ENCODE results near the gene ASF1B. TPM values are rescaled to one million over a fixed set of nuclear protein-coding genes. Genes with fewer than 3 reads are reported as not detected.

Gene ASF1B
- total RNA-seq, 2 donors from 2014 or later, result 0.14 to 1.1 TPM

DNA sequence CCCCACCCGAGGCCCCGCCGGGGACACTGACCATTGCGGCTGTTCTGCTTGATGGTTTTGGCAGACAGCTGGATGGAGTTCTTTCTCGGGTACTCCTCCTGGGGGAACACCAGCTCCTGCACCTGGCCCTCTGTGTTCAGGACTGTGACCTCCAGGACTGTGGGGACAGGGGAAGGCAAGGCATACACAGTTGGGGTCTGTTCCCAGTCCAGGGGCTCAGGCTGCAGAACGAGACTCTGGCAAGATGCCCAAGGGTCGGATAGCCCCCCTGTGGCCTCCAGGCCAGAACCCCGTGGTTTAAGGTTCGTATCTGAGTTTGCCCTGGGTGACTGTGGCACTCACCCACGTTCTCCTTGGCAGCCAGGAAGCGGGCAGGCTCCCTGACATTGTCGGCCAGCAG lies 22.7 kb upstream of the ASF1B start:
- H3K36me3 ChIP-seq, result peaks cover 12% of the 10 kb centered on the region
- H3K4me1 ChIP-seq (ENCODE audit: control insufficient read depth in 1 of 2, low read depth in 2 of 2), result no peaks in the 10 kb centered on the region
- ATAC-seq (ENCODE audit: insufficient number of reproducible peaks, low FRiP score, low read depth), result no peak

DNA sequence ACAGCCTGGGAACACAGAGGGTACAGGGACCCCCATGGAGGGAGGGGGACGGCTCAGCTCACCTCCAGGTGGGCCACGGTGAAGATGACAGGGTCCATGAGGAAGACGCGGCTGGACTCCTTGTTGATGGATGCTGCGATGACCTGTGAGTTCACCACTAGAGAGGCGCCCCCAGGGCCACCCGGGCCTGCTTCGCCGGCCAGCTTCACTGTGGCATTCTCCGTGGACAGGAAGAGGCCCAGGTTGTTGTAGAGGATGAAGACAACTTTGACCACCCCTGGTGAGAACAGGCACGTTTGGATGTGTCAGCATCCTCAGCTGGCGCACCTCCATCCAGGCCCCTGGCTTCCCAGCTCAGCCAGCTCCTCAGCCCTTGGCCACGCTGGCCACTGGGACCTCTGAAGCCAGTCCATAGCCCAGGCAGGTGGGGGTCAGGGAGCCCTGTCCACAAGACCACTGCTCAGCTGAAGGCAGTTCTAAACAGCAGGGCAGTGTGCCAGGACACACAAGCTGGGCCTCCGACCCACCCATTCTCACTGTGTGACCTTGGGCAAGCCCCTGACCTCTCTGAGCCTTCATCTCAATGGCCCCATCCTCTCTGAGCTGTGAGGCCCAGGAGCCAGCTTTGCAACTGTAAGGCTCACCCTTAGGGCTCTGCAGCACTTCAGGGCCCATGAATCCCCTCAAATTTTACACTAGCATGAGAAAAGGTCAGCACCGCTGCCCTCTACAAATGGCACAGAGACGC lies 22.1 kb upstream of the ASF1B start:
- ATAC-seq (ENCODE audit: insufficient number of reproducible peaks, low FRiP score, low read depth) (no peak), DNase-seq (ENCODE audit: low spot score) (no peak)
- Histone ChIP-seq H3K27me3 (replicated peaks; ENCODE audit: insufficient read depth) (no peaks in the 10 kb centered on the region), H3K9me3 (no peaks in the 10 kb centered on the region), H3K4me3 (no peak overlapping the region), H3K36me3 (peaks cover 12% of the 10 kb centered on the region), H3K27ac (no peak overlapping the region), H3K4me1 (ENCODE audit: control insufficient read depth in 1 of 2, low read depth in 2 of 2) (no peaks in the 10 kb centered on the region)
- TF ChIP-seq CTCF (IDR thresholded peaks at IDR 0.05), result no peak

More for the DNA sequence above, 22.7 kb upstream of the ASF1B start:
- no peaks in the 10 kb centered on the region for H3K27me3 ChIP-seq (replicated peaks; ENCODE audit: insufficient read depth)
- no peaks in the 10 kb centered on the region for H3K9me3 ChIP-seq
- H3K4me3 ChIP-seq, result no peak overlapping the region
- no peak overlapping the region for H3K27ac ChIP-seq
- no peak for DNase-seq (ENCODE audit: low spot score)
- no peak for TF ChIP-seq CTCF (IDR thresholded peaks at IDR 0.05)

GRCh38 chr19:14156971-14157717 lies 20.8 kb upstream of the ASF1B start:
- H3K4me3 ChIP-seq, result no peak overlapping the region
- no peaks in the 10 kb centered on the region for H3K27me3 ChIP-seq (replicated peaks; ENCODE audit: insufficient read depth)
- peaks cover 12% of the 10 kb centered on the region for H3K36me3 ChIP-seq
- no peak overlapping the region for H3K27ac ChIP-seq
- no peaks in the 10 kb centered on the region for H3K9me3 ChIP-seq
- no peaks in the 10 kb centered on the region for H3K4me1 ChIP-seq (ENCODE audit: control insufficient read depth in 1 of 2, low read depth in 2 of 2)
- no peak for TF ChIP-seq CTCF (IDR thresholded peaks at IDR 0.05)
- DNase-seq (ENCODE audit: low spot score) (no peak), ATAC-seq (ENCODE audit: insufficient number of reproducible peaks, low FRiP score, low read depth) (no peak)

DNA sequence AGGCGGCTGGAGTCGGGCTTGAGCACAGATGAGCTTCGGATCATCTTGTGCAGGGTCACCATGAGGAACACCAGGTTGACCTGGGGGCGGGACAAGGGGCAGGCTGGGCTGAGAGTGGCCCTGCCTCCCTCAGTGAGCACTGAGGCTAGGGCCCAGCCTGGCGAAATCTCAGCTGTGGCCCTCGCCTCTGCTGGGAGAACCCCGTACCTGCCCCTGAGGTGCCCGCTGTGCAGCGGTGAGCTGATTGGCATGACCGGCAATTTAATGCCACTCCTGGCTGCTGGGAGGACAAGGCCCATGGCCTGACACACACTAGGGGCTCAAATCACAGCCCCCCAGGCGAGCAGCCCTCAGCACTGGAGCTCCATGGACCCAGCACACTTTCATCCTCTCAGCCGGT lies 19.7 kb upstream of the ASF1B start:
- Histone ChIP-seq H3K27ac (no peak overlapping the region), H3K27me3 (replicated peaks; ENCODE audit: insufficient read depth) (no peaks in the 10 kb centered on the region), H3K4me1 (ENCODE audit: control insufficient read depth in 1 of 2, low read depth in 2 of 2) (no peaks in the 10 kb centered on the region), H3K36me3 (peaks cover 17% of the 10 kb centered on the region), H3K4me3 (no peak overlapping the region), H3K9me3 (no peaks in the 10 kb centered on the region)
- no peak for DNase-seq (ENCODE audit: low spot score)
- no peak for ATAC-seq (ENCODE audit: insufficient number of reproducible peaks, low FRiP score, low read depth)
- TF ChIP-seq CTCF (IDR thresholded peaks at IDR 0.05), result no peak

DNA sequence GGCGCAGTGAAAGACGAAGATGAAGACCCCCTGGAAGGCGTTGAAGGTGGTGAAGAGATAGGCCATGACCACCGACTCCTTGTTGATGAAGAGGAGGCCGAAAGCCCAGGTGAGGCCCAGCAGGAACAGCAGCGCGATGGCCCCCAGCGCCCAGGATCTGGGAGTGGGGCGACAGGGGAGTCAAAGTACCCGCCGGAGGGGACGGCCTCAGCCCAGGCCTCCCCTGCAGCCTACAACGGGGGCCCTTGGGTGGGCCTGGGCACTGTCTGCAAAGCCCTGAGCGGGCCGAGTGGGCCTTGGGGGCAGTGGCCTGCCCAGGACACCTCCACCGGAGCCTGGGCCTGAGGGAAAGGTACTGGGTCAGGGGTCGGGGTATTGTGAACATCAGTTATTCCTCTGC lies 19.0 kb upstream of the ASF1B start:
- peaks cover 17% of the 10 kb centered on the region for H3K36me3 ChIP-seq
- no peak for DNase-seq (ENCODE audit: low spot score)
- no peaks in the 10 kb centered on the region for H3K9me3 ChIP-seq

More for the DNA sequence above, 19.0 kb upstream of the ASF1B start:
- no peak overlapping the region for H3K27ac ChIP-seq
- TF ChIP-seq CTCF (IDR thresholded peaks at IDR 0.05), result no peak
- no peak for ATAC-seq (ENCODE audit: insufficient number of reproducible peaks, low FRiP score, low read depth)
- no peak overlapping the region for H3K4me3 ChIP-seq
- peaks cover 0 to 2% of the 10 kb centered on the region in 2 donors for H3K4me1 ChIP-seq (ENCODE audit: control insufficient read depth in 1 of 2, low read depth in 2 of 2)
- H3K27me3 ChIP-seq (replicated peaks; ENCODE audit: insufficient read depth), result no peaks in the 10 kb centered on the region
